Stimulated activated CD8-positive, alpha-beta memory T cell treated with anti-CD3 and anti-CD28 coated beads, Interleukin-4, amount 100 ng/mL, for 4 hours (primary cell): ENCODE data around the gene EXOC3L4.

Source experiments
- DNase-seq, 2 donors: peaks; one replicate each; pipeline ENCODE4 v3.0.0-alpha.2; 2020; ENCODE audit warnings: low read depth in 2 of 2, low spot score in 1 of 2

Gene EXOC3L4

GRCh38 chr14:103131580-103131979 lies 37.1 kb downstream of the EXOC3L4 start:
- no peak for DNase-seq

DNA sequence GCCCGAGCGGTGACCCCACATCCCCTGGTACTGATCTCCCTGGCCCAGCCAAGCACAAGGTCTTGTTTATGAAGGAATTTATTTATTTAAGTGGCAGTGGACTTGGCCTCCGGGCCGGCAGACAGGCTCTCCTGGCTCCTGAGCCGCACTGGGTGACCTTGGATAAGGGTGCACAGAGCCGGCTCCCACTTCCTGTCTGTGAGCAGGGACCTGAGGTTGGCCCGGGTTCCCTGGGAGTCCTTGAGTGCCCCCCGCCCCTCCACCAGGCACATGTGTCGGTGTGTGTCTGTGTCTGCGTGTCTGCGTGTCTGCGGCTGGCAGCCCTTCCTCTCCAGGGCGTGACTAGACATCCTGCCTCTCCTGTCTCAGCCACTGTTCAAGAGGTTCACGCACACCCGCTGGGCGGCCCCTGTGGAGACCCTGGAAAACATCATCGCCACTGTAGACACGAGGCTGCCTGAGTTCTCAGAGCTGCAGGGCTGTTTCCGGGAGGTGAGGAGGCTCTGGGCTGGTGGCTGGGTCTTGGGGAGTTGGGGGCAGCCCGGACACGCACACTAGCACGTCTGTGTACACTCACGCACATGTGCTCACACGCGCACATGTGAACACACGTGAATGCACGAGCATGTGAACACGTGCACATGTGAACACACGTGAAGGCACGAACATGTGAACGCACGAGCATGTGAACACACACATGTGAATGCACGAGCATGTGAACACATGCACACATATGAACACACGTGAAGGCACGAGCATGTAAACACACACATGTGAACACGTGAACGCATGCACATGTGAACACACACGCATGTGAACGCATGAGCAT lies 38.1 kb downstream of the EXOC3L4 start:
- DNase-seq: no peak

GRCh38 chr14:103133210-103134140 lies 39.0 kb downstream of the EXOC3L4 start:
- no peak for DNase-seq

DNA sequence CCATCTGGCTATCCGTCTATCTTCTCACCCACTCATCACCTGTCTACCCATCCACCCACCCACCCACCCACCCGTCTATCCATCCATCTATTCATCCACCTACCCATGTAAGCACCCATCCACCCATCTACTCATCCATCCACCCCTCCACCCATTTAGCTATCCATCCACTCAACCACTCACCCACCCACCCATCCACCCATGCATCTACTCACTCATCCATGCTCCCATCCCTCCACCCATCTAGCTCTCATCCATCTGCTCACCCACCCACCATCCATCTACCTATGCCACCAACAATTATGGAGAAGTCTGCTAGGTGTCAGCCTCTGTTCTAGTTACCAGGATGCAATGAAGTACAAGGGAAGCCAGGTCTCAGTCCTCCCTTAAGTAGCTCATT lies 39.9 kb downstream of the EXOC3L4 start:
- no peak for DNase-seq

DNA sequence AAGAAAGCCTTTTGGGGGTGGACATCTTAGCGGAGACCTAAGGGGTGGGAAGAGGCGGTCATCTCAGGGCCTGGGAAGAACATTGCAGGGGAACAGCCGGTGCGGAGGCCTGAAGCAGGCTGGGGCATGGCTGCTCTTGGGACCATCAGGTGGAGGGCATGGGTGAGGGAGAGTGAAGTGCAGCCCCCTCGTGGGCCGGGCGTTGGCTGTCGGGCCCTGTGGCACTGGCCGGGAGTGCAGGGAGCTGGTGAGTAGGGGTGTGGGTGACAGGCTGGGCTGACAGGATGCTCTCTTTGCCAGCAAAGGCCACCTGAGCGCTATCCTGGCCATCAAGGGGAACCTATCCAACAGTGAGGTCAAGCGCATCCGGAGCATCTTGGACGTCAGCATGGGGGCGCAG lies 40.4 kb downstream of the EXOC3L4 start:
- DNase-seq: no peak

GRCh38 chr14:103135333-103136260 lies 41.1 kb downstream of the EXOC3L4 start:
- no peak for DNase-seq

DNA sequence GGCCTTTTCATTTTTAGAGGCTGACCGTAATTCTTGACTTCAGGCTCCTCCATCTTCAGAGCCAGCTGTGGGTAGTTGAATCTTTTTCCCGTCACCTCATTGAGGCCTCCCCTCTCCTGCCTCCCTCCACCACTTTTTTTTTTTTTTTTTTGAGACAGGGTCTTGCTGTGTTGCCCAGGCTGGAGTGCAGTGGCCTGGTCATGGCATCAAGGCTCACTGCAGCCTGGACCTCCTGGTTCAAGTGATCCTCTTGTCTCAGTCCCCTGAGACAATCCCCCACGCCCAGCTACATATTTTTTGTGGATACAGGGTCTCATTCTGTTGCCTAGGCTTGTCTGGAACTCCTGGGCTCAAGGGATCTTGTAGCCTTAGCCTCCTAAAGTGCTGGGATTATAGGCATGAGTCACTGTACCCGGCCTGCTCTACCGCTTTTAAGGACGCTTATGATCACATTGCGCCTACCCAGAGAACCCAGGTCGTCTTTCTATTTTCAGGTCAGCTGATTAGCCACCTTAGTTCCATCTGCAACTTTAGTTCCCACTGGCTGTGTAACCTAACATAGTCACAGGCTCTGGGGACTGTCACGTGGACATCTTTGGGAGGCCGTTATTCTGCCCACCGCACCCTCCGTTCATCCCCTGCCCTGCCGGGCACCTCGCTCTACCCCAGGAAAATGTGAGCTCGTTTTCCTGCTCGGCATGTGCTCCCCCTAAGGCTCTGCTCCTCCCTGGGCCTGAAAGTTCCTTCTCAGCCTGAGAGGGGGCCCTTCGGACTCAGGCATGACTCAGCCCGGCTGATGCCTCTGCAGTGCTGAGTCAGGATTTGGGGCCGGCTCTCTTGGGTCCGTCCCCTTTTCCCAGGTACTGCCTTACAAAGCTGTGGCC lies 42.1 kb downstream of the EXOC3L4 start:
- no peak for DNase-seq

DNA sequence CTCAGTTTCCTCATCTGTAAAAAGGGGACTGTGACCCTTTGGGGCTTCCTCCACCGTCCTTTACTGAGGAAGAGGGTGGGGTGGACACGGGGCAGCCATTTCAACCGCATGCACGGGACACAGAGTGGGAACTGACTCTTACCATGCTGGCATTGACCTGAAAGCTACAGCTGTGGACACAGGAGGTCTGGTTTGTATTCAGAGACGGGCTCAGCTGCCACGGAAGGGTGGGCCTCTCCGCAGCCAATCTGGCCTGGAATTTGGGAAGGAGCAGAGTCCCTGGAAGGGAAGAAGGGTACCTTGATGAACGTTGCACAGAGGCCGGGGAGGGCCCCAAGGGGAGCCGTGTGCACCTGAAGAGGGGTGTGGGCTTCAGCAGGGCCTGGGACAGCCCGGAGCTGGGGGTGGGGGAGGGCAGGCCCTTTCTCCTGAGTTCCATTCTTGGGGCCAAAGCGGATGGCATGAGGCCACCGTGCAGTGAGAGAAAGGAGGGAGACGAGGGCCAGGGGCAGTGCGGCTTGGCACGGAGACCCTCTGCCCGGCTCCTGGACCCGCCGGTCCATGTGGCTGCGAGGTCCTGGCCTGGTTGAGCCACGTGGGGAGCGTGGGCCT lies 43.3 kb downstream of the EXOC3L4 start:
- DNase-seq: no peak

DNA sequence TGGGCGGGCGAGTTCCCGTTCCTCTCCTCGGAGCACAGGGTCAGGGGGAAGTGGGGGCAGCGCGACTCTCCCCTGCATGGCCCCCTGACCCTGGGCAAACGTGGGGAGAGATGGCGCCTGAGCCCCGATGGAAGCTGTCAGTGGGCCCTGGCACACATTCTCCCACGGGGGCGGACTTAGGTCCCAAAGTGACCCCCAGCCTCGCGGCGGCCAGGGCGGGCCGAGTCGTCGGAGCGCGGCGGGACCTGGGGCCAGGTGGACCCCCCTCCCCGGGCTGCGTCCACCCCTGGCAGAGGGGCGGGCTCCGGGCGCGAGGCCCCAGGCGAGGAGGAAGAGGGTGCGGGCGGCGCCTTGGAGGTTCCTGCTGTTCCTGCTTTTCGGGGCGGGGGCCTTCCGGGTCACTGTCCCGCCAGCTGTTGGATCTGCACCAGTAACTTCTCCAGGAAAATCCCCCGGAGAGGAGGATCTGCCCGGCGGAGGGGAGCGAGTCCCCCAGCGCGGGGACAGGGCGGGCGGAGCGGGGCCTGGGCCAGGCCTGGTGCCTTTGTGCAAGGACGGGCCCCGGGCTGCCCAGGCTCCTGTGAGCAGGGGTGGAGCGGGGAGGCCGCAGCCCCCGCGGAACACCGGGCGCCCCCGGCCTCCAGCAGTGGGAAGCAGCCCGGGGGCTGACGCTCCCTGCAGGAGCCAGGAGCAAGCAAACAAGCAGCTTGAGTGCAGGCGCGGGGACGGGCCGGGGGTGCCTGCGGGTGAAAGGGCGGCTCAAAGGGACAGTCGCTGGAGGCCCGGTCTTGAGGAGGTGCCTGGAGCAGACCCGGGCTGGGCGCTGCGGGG lies 44.0 kb downstream of the EXOC3L4 start:
- no peak for DNase-seq

DNA sequence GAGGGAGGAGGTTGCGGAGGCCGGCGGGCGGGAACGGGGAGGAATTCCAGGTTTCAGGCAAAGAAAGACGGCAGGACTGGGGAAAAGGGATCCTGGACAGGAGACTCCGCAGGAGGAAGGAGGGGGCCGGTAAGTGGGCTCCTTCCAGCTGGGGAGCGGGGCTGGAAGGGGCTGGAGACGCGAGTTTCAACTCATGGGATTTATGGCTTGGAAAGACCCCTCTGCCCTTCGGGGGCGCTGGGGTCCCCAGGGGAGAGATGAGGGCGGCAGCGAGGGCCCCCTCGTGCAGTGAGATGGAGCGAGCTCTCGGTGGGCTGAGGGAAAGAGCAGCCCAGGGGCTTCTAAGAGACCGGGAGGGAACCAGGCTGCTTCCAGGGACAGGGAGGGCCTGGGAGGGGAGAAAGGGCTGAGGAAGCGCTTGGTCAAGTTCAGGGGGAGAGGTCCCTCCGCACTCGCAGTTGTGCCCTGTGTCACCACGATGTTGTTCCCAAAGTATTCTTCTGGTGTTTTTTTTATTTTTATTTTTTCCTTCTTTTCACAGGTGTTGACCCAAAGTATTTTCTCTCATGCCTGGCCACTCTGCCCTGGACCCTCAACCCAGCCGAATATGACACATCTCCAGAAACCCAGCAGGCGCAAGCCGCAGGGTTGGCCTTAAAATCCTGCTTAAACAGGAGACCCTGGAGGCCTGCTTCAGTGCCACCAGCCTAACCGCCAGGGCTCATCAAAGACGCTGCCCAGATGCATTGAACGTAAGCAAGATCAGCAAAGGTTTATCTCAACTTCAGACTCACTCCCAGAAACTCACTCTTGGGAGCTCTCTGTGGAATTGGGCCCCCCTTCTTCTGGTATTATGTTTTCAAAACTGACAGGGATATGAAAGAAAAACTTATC lies 44.9 kb downstream of the EXOC3L4 start:
- DNase-seq: no peak

GRCh38 chr14:103140316-103141109 lies 46.0 kb downstream of the EXOC3L4 start:
- DNase-seq: no peak

DNA sequence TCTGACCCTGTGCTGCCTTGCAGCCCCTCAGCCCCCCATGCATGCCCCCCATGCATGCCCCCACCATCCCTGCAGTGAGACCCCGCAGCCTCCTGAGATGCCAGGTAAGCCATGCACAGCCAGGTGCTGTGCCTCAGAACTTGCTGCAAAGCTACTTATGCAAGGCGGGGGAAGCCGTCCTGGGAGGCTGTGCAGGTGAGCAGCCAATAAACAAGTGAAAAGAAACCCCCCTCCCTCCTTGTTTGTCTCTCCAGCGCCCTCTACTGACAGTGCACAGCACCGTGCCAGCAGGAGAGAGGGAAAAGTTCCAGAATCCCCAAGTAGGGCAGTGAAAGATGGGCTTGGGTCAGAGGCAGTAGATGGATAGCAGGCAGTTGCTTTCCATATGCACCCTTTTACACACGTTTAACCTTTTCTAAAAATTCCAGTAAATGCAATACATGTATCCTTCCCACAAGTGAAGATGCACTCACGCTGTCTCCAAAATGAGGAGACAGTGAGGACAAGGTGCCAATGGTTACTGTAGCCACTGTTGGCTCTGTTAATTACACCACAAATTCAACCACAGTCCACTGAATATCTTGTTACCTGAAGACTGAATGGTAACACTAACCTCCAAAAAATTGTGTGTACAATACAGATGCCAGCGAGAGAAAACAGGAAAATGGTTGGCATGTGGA lies 46.7 kb downstream of the EXOC3L4 start:
- DNase-seq: no peak

DNA sequence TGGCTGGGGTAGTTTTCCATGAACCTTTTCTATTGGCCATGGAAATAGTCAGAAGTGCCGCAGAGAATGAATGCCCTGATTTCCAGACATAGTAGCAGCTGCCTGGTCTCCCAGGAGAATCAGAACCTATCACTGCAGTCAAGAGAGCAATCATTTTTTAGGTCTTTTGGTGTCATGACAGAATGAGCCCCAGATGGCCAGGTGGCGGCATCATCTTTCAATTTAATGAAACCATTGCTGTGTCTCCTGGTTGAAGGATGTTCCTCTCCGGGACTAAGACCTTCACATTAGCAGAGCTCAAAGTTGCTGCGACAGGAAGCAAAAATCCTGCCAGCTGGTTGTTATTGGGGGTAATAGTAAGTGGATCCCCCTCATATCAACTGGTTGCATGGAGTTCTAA lies 47.5 kb downstream of the EXOC3L4 start:
- no peak for DNase-seq

DNA sequence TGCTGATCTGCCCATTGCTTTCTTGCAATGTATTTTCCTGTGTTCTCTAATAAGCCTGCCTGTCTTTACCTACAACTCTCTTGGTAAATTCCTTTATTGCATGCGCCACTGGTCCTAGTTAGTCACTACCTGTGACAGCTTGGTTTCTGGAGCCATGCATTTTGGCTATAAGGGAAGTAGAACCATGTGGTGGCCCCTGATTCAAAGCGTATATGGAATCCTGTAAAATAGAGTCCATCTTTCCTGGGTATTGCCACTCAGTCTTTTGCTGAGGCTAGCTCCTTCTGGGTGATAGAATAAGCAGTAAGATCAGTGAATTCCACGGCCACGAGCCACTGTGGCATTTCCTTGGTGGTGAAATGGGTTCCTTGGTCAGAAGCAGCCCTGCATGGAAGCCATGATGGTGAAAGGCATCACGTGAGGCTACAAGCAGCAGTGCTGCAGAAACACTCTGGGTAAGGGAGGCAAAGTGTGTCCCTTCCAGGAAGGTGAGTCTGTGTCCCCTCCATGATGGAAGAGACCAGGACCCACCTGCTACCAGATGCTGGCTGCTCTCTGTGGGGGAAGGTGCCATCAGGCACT lies 48.3 kb downstream of the EXOC3L4 start:
- no peak for DNase-seq

- no peak for DNase-seq
These were observed 49.0 kb downstream of the EXOC3L4 start for GRCh38 chr14:103143506-103143905.

DNA sequence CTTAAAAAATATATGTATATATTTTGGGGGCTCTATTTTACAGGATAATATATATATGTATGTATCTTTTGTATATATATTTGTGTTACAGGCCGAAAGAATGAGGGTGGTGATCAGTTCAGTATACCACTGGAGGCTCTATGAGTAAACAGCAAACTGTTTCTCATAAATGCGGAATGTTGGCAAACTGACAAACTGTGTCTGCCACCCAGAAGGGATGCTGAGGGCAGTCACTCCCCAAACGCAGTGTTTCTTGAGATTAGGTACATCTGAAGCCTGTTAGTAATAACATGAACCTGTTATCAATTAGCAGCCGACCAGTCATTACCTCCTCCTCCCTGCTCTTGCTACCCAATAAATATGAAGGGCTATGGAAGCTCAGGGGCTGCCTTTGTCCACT lies 49.6 kb downstream of the EXOC3L4 start:
- DNase-seq: no peak
